Liver (tissue), 3 donors: ENCODE measurements around the gene SLC6A12.

ENCODE experiments used
- EGR1 ChIP-seq, 2 donors: IDR thresholded peaks; 2 replicates each; pipeline ENCODE4 v1.6.1; 2016 to 2018; ENCODE audit warnings: antibody characterized with exemption in 2 of 2, low read depth in 2 of 2
- NR2F2 ChIP-seq: IDR thresholded peaks from 2 replicates; pipeline ENCODE4 v1.6.1; 2016; ENCODE audit warnings: antibody characterized with exemption
- RAD21 ChIP-seq, 2 donors: IDR thresholded peaks; 2 replicates each; pipeline ENCODE4 v1.6.1; 2016; ENCODE audit warnings: antibody characterized with exemption in 2 of 2, mild to moderate bottlenecking in 2 of 2
- SP1 ChIP-seq: IDR thresholded peaks from 2 replicates; pipeline ENCODE4 v1.6.1; 2018; ENCODE audit warnings: antibody characterized with exemption, mild to moderate bottlenecking
- TF ChIP-seq, protein P1 (sequence below): fragments of 150-350 bp; IDR thresholded peaks from 2 replicates; pipeline ENCODE4 v1.5.1; 2017; ENCODE audit warnings: improper control_type of control experiment, low read depth, low read length; ENCODE audit not compliant: missing input control
- donor health status: healthy.
- donor health status: healthy.

DNA sequence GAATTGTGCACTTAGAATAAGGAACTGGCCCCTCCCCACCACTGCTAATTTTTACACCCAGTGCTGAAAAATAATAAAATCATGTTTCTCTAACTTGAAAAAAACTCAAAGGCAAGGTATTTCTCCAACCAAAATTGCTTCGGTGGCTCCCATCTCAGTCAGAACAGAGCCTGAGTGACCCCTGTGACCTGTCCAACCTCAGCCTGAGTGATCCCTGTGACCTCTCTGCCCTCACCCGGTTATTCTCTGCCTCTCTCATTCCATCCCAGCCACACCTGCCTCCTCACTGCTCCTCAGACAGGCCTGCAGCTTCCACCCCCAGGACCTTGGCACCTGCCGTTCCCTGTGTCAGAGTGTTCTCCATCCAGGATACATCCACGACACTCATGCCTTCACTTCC, 5.1 kb downstream of the SLC6A12 start:
- TF ChIP-seq, protein P1, sequence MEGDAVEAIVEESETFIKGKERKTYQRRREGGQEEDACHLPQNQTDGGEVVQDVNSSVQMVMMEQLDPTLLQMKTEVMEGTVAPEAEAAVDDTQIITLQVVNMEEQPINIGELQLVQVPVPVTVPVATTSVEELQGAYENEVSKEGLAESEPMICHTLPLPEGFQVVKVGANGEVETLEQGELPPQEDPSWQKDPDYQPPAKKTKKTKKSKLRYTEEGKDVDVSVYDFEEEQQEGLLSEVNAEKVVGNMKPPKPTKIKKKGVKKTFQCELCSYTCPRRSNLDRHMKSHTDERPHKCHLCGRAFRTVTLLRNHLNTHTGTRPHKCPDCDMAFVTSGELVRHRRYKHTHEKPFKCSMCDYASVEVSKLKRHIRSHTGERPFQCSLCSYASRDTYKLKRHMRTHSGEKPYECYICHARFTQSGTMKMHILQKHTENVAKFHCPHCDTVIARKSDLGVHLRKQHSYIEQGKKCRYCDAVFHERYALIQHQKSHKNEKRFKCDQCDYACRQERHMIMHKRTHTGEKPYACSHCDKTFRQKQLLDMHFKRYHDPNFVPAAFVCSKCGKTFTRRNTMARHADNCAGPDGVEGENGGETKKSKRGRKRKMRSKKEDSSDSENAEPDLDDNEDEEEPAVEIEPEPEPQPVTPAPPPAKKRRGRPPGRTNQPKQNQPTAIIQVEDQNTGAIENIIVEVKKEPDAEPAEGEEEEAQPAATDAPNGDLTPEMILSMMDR: no peak
- TF ChIP-seq NR2F2: peak; percentile 87
- no peak for TF ChIP-seq SP1
- no peak for TF ChIP-seq RAD21 (IDR thresholded peaks at IDR 0.05)
- TF ChIP-seq EGR1 (IDR thresholded peaks at IDR 0.05; ENCODE audit: low read depth in 2 of 2): no peak
